Vagina (tissue), 2 donors: Measurements from ENCODE around the gene PAPPA2. TPM values are rescaled to one million over a fixed set of nuclear protein-coding genes. Genes with fewer than 3 reads are reported as not detected.

Source experiments
- DNase-seq, 2 donors: peaks; one replicate each; pipeline ENCODE4 v3.0.0-alpha.2; 2017; ENCODE audit errors: extremely low spot score in 2 of 2
- H3K27ac ChIP-seq: fragments of 200-600 bp; sonication (generic); one replicate; pipeline ENCODE4 v1.5.1; 2019
- H3K27me3 ChIP-seq: fragments of 200-600 bp; sonication (generic); one replicate; pipeline ENCODE4 v1.5.1; 2019
- H3K36me3 ChIP-seq, 2 donors: fragments of 200-600 bp; sonication (generic); one replicate each; pipeline ENCODE4 v1.5.1; 2017 to 2019
- H3K4me1 ChIP-seq: fragments of 200-600 bp; sonication (generic); one replicate; pipeline ENCODE4 v1.5.1; 2019
- H3K4me3 ChIP-seq, 2 donors: fragments of 200-600 bp; sonication (generic); 1 replicate in 1 of 2; 2 replicates in 1 of 2; pipeline ENCODE4 v1.5.1; 2016 to 2019
- H3K9me3 ChIP-seq: fragments of 200-600 bp; sonication (generic); one replicate; pipeline ENCODE4 v1.5.1; 2019
- POLR2A ChIP-seq, 2 donors: fragments of 450-650 bp; IDR thresholded peaks; one replicate each; pipeline ENCODE4 v1.6.1; 2017; ENCODE audit warnings: antibody characterized with exemption in 2 of 2, mild to moderate bottlenecking in 2 of 2, moderate library complexity in 2 of 2
- POLR2AphosphoS5 ChIP-seq, 2 donors: sonication (generic); formaldehyde crosslinking; IDR thresholded peaks; one replicate each; pipeline ENCODE4 v1.9.0; 2017; ENCODE audit warnings: antibody characterized with exemption in 2 of 2, mild to moderate bottlenecking in 2 of 2, low read depth in 1 of 2; ENCODE audit not compliant: insufficient read depth in 1 of 2
- intact Hi-C: fragments of 100-400 bp; cut with DNase I; formaldehyde crosslinking; loops from one replicate; pipeline ENCODE4 v1.15.1; 2023
- total RNA-seq: library from RNA; depleted of rRNA; stranded (reverse); fragments of >200 nt; gene quantifications from one replicate; pipeline ENCODE4 v1.2.3, GENCODE V29; 2016
- TF ChIP-seq, protein P1 (sequence below), 3 experiments: fragments of 450-650 bp in 2 of 3; fragments of 200-600 bp in 1 of 3; sonication (generic) in 1 of 3; IDR thresholded peaks; one replicate each; pipeline ENCODE4 v1.5.1; 2017 to 2019; ENCODE audit warnings: antibody characterized with exemption in 3 of 3, mild to moderate bottlenecking in 2 of 3, moderate library complexity in 2 of 3

The PAPPA2 gene
- total RNA-seq, 1 donor from 2014 or later, result 0.25 TPM

GRCh38 chr1:176800978-176801513, 338.1 kb downstream of the PAPPA2 start:
- H3K27ac ChIP-seq, result peak overlapping the region; percentile 50
- H3K27me3 ChIP-seq, result no peaks in the 10 kb centered on the region
- TF ChIP-seq, protein P1, sequence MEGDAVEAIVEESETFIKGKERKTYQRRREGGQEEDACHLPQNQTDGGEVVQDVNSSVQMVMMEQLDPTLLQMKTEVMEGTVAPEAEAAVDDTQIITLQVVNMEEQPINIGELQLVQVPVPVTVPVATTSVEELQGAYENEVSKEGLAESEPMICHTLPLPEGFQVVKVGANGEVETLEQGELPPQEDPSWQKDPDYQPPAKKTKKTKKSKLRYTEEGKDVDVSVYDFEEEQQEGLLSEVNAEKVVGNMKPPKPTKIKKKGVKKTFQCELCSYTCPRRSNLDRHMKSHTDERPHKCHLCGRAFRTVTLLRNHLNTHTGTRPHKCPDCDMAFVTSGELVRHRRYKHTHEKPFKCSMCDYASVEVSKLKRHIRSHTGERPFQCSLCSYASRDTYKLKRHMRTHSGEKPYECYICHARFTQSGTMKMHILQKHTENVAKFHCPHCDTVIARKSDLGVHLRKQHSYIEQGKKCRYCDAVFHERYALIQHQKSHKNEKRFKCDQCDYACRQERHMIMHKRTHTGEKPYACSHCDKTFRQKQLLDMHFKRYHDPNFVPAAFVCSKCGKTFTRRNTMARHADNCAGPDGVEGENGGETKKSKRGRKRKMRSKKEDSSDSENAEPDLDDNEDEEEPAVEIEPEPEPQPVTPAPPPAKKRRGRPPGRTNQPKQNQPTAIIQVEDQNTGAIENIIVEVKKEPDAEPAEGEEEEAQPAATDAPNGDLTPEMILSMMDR (IDR thresholded peaks at IDR 0.05), result no peak
- TF ChIP-seq POLR2AphosphoS5 (IDR thresholded peaks at IDR 0.05; ENCODE audit: insufficient read depth in 1 of 2, low read depth in 1 of 2) (no peak), POLR2A (IDR thresholded peaks at IDR 0.05) (no peak)
- H3K36me3 ChIP-seq, result no peaks in the 10 kb centered on the region
- no peaks in the 10 kb centered on the region for H3K9me3 ChIP-seq
- H3K4me1 ChIP-seq, result peaks cover 7% of the 10 kb centered on the region
- DNase-seq, result no peak
- H3K4me3 ChIP-seq, result no peak overlapping the region
- intact Hi-C loops, result no loop called here

GRCh38 chr1:176801514-176802020, 338.6 kb downstream of the PAPPA2 start:
- peaks cover 7% of the 10 kb centered on the region for H3K4me1 ChIP-seq
- H3K27me3 ChIP-seq, result no peaks in the 10 kb centered on the region
- H3K36me3 ChIP-seq, result no peaks in the 10 kb centered on the region
- peak overlapping the region; percentile 50 for H3K27ac ChIP-seq
- no peaks in the 10 kb centered on the region for H3K9me3 ChIP-seq
- no peak for TF ChIP-seq POLR2AphosphoS5 (IDR thresholded peaks at IDR 0.05; ENCODE audit: insufficient read depth in 1 of 2, low read depth in 1 of 2)
- TF ChIP-seq, protein P1 (IDR thresholded peaks at IDR 0.05), result no peak
- TF ChIP-seq POLR2A (IDR thresholded peaks at IDR 0.05), result no peak
- intact Hi-C loops, result no loop called here
- no peak for DNase-seq
- no peak overlapping the region for H3K4me3 ChIP-seq

- peak overlapping the region; percentile 50 for H3K27ac ChIP-seq
- H3K27me3 ChIP-seq, result no peaks in the 10 kb centered on the region
- TF ChIP-seq POLR2A (IDR thresholded peaks at IDR 0.05), result no peak
- TF ChIP-seq, protein P1 (IDR thresholded peaks at IDR 0.05), result no peak
- TF ChIP-seq POLR2AphosphoS5 (IDR thresholded peaks at IDR 0.05; ENCODE audit: insufficient read depth in 1 of 2, low read depth in 1 of 2), result no peak
- intact Hi-C loops, result no loop called here
- no peaks in the 10 kb centered on the region for H3K36me3 ChIP-seq
- DNase-seq, result no peak
- H3K4me1 ChIP-seq, result peaks cover 7% of the 10 kb centered on the region
- no peak overlapping the region for H3K4me3 ChIP-seq
- no peaks in the 10 kb centered on the region for H3K9me3 ChIP-seq
These were observed 339.3 kb downstream of the PAPPA2 start for GRCh38 chr1:176802316-176802715.

DNA sequence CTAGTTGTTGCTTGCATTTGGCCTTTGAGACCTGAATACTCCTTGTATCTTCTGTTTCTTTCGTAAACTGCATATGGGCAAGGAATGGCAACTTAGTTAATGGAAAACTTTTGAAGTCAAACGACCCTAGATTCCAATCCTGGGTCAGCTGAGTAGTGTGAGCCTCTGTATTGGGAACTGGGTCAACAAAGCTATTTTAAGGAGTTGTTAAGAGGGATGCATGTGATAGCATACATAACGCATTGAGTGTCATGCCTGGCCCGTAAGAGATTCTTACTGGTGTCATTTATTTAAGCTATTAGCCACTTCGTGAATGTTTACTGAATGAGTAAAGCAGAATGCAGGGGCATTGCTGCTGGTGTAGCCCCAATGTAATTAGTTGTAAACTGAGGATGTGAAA, 340.1 kb downstream of the PAPPA2 start:
- no peaks in the 10 kb centered on the region for H3K36me3 ChIP-seq
- H3K27me3 ChIP-seq, result no peaks in the 10 kb centered on the region
- H3K4me1 ChIP-seq, result peaks cover 7% of the 10 kb centered on the region
- no peak for TF ChIP-seq POLR2AphosphoS5 (IDR thresholded peaks at IDR 0.05; ENCODE audit: insufficient read depth in 1 of 2, low read depth in 1 of 2)
- TF ChIP-seq POLR2A (IDR thresholded peaks at IDR 0.05), result no peak
- TF ChIP-seq, protein P1 (IDR thresholded peaks at IDR 0.05), result no peak
- no peak for DNase-seq
- no peak overlapping the region for H3K27ac ChIP-seq
- H3K9me3 ChIP-seq, result no peaks in the 10 kb centered on the region
- no peak overlapping the region for H3K4me3 ChIP-seq
- intact Hi-C loops, result no loop called here

- TF ChIP-seq POLR2AphosphoS5 (IDR thresholded peaks at IDR 0.05; ENCODE audit: insufficient read depth in 1 of 2, low read depth in 1 of 2), result no peak
- TF ChIP-seq, protein P1 (IDR thresholded peaks at IDR 0.05), result no peak
- TF ChIP-seq POLR2A (IDR thresholded peaks at IDR 0.05), result no peak
- intact Hi-C loops, result no loop called here
- peaks cover 7% of the 10 kb centered on the region for H3K4me1 ChIP-seq
- H3K4me3 ChIP-seq, result no peak overlapping the region
- H3K36me3 ChIP-seq, result no peaks in the 10 kb centered on the region
- no peak overlapping the region for H3K27ac ChIP-seq
- H3K9me3 ChIP-seq, result no peaks in the 10 kb centered on the region
- no peaks in the 10 kb centered on the region for H3K27me3 ChIP-seq
- DNase-seq, result no peak
These were observed 340.6 kb downstream of the PAPPA2 start for GRCh38 chr1:176803596-176803995.
